GM19193 (cell line): Measurements from ENCODE around the gene RHBDD2.

Experiments
- POLR2A ChIP-seq: IDR thresholded peaks from 4 replicates; pipeline ENCODE4 v1.6.1; 2011; ENCODE audit not compliant: insufficient read depth, insufficient read length; ENCODE audit errors: extremely low read depth

Gene RHBDD2

DNA sequence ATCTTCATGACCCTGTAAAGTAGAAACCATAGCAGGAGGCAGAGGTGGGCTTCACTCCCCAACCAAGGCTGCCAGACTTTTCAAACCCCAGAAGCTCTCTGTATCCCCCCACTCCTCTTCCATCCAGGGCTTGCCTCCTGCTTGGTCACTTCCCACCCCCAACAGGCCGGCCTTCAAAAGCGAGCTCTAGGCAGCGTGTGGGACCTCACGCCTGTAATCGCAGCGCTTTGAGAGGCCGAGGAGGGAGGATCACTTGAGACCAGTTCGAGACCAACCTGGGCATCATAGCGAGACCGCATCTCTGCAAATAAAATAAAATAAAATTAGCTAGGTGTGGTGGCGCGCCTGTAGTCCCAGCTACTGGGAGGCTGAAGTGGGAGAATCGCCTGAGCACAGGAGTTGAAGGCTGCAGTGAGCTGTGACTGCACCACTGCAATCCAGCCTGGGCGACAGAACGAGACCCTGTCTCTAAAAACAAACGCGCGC is 35.4 kb downstream of the RHBDD2 start:
- TF ChIP-seq POLR2A: no peak

DNA sequence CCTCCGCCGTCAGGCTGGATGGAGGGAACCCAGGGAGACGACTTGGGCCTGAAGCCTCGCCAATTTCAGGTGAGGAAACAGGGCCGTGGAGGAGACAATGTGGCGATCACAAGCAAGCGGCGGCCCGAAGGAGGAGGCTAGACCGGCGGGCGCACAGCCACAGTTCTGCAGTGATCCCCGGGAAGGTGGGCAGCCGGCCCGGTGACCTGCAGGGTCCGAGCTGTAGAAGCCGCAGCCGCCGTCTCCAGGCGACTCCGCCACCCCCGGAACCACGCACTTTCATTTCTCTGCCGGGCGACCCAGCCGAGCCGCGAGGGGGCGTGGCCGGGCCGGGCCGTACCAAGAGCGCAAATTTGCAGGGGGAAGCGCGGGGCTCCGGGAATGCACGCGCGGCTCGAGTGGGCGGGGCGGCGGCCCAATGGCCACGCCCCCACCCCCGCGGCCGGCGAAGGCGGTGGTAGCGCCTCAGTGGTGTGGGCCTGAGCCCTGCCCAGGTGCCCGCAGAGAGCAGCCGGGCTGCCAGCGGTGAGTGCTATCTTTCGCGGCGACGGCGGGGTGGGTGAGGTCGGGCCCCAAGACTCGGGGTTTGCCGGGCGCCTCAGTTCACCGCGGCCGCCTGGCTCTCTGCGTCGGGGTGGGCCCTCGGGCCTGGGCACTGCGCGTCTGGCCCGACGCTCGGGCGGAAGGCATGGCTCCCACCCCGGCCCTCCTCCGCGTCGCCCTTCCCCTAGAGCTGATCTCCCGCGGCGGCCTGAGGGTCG is 36.0 kb downstream of the RHBDD2 start, which contains the start of gene POR:
TSS of gene POR (plus strand) at position 501 of the 761 bp plus-strand sequence. CDS start 38,847 bp downstream, outside the sequence.
- TF ChIP-seq POLR2A: peak; percentile 100

DNA sequence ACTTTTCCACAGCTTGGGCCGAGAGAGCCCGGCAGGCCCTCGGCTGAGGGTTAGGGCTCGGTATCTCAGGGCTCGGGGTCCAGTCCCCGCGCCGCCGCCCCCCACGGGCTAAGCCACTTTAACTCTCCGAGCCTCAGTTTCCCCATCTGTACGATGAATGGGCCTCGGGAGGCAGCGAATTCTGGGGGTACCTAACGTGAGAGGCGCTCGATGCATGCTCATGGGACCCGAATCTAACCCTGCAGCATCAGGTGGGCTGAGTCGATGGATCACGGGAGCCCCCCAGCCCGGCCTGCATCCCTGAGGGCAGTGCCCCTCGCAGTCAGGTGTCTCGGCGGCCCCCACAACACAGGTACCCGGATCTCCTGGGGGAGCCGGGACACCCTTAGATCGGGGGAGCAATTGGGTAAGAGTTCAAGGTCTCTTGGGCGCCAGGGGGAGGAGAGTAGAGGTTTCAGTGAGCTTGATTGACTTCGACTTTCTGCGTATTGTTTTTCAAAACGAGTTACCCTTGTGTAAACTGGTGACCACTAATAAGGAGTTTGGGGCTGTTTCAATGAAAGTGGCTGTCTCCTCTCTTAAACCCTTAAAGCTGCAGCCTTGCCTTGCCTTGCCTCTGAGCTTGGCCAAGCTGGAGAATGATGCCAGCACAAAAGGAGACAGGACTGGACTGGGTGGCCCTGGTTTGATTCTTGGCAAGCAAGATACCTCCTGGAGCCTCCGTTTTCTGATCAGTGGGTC is 36.8 kb downstream of the RHBDD2 start:
- no peak for TF ChIP-seq POLR2A

DNA sequence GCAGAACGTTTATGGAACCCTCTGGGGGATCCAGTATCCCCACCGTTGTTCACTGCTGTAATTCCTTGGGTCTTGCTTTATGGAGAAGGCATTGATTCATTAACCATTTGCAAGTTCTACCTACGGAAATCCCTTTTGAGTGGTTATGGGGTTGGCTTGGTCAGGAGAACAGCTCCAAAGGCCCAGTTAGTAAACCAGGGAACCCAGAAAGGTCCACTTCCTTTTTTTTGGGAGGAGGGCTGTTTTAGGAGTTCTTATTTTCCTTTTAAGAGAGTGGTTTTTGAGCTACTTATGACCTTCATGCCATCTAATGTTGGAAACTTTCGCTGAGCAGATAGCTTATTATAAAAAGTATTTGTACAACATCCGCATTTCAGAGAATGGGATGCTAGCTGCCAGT is 37.4 kb downstream of the RHBDD2 start:
- no peak for TF ChIP-seq POLR2A

DNA sequence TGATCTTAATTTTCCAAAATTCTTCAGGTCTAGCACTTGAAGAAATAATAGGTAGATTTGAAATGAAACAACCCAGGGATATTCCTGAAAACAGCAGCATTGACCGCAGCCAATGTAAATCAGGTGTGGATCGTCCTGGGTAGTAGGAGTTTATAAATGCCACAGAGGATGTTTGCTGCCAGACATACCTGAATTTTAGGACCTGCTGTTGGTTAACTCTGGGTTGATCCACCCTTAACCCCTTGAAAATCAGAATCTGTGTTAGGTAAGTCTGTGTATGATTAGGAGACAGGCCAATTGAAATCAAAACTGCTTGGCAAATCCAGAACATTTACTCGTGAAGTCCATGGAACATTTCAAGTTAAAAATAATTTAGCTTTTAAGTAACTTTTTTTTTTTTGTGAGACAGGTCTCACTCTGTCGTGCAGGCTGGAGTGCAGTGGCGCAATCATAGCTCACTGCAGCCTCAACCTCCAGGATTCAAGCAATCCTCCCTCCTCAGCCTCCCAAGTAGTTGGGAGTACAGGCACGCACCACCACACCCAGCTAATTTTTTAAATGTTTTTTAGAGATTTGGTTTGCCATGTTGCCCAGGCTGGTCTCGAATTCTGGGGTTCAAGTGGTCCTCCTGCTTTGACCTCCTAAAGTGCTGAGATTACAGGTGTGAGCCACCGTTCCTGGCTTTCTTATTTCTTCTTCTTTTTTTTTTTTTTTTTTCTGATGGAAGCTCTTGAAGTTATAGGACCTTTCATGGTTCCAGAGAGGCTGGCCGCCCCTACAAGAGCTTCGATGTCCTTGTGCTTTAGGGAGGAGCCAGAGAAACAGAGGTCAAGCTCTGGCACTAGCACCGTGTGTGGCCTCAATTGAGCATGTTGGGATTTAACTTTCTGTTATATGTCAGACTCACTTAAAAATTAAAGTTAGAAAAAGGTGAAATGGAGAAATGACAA is 38.1 kb downstream of the RHBDD2 start:
- no peak for TF ChIP-seq POLR2A

GRCh38 chr7:75920431-75921161 is 41.8 kb downstream of the RHBDD2 start:
- TF ChIP-seq POLR2A: no peak

DNA sequence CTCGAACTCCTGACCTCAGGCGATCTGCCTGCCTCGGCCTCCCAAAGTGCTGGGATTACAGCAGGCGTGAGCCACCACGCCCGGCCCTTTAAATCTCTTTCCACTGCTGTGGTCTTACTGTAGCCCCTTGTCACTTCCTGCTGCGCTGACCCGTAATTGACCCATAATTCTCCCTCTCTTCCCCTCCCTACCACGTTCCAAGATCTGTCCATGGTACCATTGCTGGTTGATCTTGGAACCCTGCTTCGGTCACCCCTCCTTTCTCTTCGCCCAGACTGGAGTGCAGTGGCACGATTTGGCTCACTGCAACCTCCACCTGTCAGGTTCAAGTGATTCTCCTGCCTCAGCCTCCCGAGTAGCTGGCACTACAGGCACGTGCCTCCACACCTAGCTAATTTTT is 42.6 kb downstream of the RHBDD2 start:
- TF ChIP-seq POLR2A: no peak

DNA sequence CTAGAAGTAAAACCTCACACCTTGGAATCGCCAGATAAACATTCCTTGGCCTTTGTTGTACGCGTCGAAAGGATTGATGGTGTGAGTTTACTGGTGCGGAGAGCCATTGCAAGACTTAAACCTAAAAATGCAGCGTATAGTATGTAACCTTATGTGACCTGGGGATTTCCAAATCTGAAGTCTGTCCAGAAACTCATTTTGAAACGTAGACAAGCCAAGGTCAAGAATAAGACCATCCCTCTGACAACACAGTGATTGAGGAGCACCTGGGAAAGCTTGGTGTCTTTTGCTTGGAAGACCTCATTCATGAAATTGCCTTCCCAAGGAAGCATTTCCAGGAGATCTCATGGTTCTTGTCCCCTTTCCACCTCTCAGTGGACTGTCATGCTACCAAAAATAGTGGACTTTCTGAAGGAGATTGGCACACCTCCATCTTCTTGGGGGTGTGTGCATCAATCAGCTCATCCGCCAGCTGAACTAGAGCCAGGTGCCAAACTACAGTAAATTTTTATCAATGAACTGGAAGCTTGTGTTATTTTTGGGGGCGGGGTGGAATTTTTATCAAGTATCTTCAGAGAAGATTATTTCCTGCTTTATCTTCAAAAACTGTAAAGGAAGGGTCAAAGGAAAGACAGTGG is 44.3 kb downstream of the RHBDD2 start:
- TF ChIP-seq POLR2A: no peak

DNA sequence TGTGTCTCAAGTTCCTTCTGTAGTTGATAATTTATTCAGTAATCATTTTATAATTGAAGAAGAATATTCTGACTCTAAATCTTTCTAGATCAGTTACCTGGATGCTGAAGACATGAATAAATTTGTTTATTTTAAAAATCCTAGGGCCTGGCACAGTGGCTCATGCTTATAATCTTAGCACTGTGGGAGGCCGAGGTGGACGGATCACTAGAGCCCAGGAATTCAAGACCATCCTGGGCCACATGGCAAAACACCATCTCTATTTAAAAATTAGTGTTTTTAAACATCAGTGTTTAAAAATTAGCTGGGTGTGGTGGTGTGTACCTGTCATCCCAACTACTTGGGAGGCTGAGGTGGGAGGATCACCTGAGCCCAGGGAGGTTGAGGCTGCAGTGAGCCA is 45.4 kb downstream of the RHBDD2 start:
- no peak for TF ChIP-seq POLR2A

- no peak for TF ChIP-seq POLR2A
Observed at GRCh38 chr7:75924889-75925288, 46.1 kb downstream of the RHBDD2 start.

- no peak for TF ChIP-seq POLR2A
Observed at GRCh38 chr7:75925717-75926435, 47.0 kb downstream of the RHBDD2 start.

DNA sequence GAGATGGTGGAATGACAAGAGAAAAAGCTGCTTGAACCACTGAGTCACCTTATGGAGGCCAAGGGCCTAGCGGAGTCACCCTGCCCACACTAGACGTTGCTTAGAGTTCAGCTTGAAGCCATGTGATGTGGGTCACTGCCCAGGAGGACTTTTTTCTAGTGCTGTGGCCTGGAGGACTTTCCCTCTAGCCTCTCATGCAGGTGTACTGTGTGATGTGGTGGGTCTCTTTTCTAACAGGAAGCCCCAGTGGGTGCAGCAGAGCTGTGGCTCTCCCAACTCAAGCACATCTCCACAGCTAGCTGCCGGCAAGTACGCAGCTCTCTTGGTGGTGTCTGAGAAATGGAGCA is 49.7 kb downstream of the RHBDD2 start:
- no peak for TF ChIP-seq POLR2A

GRCh38 chr7:75931680-75932079 is 52.8 kb downstream of the RHBDD2 start:
- no peak for TF ChIP-seq POLR2A
